DMS114 treated with DMSO at 0.1 percent for 48 hours (cell line): Measurements from ENCODE around the gene COPZ1.

ENCODE experiments used
- DNase-seq: peaks from one replicate; lab custom pipeline; 2025; ENCODE audit not compliant: unreplicated experiment; lab: John Stamatoyannopoulos, UW

The COPZ1 gene

GRCh38 chr12:54357506-54358190 is 32.7 kb downstream of the COPZ1 start:
- DNase-seq, result no peak

- DNase-seq, result peak; percentile 26
Observed at GRCh38 chr12:54358191-54358944, 33.4 kb downstream of the COPZ1 start.

- peak; percentile 98 for DNase-seq
Observed at GRCh38 chr12:54358945-54359761, 34.2 kb downstream of the COPZ1 start.

DNA sequence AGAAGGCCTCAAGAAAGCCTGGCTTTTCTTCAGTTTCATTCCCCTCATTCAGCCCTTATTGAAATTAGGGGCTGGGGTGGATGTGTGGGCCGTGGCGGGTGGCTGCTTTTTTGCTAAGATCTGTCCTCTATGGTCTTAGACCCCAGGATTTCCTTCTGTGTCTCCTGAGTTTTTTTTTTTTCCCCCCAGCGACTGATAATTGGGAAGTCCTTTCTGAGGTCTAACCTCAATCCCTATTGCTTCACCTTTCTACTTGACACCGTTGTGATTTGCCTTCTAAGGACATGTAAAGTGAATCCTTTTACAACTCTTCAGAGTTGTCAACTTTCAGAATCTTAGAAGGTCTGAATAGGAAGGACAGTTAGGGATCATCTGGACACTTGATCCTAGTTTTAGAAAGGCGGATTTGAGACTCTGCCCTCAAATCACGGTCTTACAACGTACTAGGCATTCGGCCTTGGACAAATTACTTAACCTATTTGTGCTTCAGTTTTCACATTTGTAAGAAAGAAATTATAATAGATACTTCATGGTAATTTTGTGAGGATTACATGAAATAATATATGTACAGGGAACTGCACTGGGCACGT is 34.9 kb downstream of the COPZ1 start:
- no peak for DNase-seq

GRCh38 chr12:54360717-54361456 is 36.0 kb downstream of the COPZ1 start:
- DNase-seq, result peak; percentile 72

GRCh38 chr12:54363047-54363446 is 38.1 kb downstream of the COPZ1 start:
- no peak for DNase-seq

DNA sequence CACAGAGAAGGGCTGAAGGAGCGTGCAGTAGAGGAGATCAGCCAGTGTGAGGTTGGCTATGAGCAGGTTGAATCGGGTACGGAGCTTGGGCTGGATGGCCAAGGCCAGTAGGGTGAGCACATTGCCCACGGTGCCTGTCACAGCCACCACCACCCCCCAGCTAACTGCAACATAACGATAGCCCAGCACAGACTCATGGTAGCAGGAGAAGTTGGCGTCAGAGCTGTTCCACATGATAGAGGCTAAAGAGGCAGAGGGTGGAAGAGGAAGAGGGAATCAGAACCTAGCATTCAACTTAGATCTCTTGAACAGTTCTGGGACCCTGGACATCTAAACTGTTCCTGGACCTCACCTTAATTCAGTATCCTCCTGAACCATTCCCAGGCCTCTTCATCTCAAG is 38.7 kb downstream of the COPZ1 start:
- no peak for DNase-seq

DNA sequence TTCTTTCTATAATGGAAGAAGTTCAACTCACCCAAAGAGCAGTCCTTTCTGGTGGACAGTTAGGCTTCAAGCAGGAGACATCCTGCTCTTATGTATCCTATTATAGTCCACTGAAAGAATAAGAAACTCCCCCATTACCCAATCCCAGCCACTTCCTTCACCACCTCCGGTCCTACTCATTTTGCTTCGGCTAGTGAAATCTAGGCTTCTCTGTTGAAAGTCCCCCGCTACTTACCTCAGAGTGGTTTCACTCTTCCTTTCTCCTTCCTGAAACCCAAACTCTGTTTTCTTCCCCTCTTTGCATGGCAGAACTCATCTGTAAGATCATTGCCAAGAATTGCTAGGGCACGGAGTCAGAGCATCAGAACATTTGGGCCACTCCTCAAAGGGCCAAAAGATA is 39.5 kb downstream of the COPZ1 start, which contains the start of gene GPR84:
Gene GPR84 (minus strand): TSS at position 74 of the 400 bp plus-strand sequence. CDS start 635 bp downstream, outside the sequence.
- no peak for DNase-seq

GRCh38 chr12:54368025-54368708 is 43.2 kb downstream of the COPZ1 start:
- no peak for DNase-seq

- DNase-seq, result peak; percentile 77
Observed at GRCh38 chr12:54368709-54369596, 44.0 kb downstream of the COPZ1 start.

GRCh38 chr12:54369597-54370131 is 44.7 kb downstream of the COPZ1 start:
- no peak for DNase-seq

GRCh38 chr12:54370171-54370730 is 45.3 kb downstream of the COPZ1 start:
- DNase-seq, result peak; percentile 79

DNA sequence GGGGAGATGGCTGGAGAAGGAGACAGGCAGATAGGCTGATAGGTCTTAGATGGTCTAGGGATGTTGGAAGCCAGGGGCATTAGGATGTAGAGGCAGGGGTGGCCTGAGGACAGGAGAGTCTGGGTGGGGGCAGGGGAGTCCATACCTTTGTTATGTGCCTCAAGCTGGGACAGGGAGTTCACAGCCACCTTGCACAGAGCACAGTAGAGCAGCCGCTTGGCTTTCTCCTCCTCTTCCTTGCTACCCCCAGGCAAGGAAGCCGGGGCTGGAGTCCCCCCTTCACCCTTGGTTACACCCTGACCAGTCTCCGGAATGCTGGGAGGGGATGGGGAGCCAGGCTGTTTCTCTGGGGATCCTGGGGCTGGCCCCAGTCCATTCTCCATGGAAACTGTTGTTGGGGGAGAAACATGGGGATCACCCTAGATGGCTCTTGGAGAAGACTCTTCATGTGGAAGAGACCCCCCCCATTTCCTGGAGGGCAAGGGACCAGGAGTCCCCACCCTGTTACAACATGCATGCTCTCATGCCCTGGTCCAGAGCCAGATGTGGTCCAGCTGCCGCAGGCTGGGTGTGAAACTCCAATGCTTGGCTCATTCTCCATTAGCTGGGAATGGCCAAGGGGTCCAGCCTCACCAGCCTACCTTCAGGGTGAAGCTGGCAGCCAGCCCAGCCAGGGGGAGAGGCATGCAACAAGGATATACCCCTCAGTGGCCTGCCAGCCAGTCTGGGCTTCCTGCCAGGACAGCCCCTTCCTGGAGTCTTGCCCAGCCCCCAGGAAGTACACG is 46.6 kb downstream of the COPZ1 start:
- DNase-seq, result no peak

DNA sequence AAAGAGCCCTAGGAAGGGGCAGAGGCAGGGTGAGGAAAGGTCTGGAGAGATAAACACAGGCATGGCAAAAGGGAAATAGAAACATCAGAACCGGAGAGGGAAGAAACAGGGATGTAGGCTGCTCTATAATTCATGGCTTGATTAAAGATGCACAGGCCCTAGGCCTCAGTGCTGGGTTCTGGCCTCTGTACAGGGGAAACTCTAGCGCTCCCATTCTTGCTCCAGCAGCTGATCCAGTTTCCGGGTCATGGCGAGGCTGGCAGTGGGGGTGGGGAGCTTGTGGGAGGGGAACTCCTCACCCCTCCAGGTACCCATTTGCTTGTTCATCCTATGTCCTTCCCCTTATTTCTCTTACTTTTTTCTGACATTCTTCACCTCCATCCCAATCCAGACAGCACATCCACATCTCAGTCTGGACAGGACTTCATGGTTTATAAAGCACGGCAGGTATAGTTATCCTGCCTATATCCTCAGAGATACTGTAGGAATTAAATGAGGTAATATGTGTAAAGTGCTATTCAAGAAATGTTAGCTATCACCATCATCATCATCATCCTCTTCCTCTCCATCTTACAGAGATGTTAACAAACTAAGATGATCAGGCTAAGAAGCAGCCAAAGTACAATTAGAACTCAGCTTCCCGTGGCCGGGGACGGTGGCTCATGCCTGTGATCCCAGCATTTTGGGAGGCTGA is 47.3 kb downstream of the COPZ1 start:
- no peak for DNase-seq

DNA sequence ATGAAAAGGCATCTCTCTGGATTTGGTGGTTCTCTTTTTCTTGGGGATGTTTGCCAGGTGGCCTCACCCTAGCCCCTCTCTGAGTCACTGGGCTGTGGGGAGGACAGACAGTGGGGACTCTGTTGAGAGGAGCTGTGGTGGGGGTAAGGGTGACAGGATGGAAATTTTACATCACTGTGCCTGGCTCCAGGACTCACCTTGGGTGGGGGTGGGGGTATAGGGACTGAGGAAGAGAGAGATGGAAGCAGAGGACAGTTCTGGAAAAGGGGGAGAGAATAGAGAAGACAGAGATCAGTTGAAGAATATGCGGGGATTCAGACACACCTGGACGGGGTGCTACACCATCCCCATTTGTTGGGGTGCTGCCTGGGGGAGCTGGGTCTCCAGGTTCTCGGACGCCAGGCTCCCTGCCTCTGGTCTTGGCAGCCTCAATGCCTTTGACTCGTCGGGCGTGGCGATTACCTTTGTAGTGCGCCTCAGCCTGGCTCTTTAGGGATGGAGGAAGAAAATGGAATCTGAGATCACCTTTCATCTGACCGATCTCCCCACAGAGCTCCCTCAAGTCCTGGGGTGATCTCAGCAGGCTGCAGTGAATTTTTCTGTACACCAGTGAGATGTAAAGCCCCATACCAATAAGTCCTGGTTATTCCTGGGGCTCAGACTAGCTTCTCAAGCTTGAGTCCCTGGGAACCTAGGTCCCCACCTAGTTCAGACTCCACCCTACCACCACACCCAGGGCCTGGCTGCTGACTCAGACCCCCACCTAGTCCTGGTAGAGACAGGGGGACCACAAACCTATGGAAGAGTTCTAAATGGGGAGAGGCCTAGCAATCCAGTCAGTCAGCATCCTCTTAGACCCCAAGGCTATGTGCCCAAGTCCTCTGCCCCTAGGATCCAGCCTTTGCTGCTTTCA is 49.0 kb downstream of the COPZ1 start:
- DNase-seq, result no peak
